B cell (primary cell): ENCODE results near the gene TRABD2A. TPM values are rescaled to one million over a fixed set of nuclear protein-coding genes. Genes with fewer than 3 reads are reported as not detected.

Experiments used
- ATAC-seq: fragments of 200-7000 bp; cut with Tn5 transposase; one replicate; pipeline ENCODE4 v1.10.0; 2021; ENCODE audit warnings: low read depth, mild to moderate bottlenecking, moderate number of reproducible peaks, moderate library complexity
- CTCF ChIA-PET: fragments of 350-600 bp; sonication (Branson Sonifier 250); formaldehyde crosslinking; loops from one replicate; lab custom pipeline; 2021; ENCODE audit warnings: antibody characterized with exemption, inconsistent platforms; lab: Charles Lee
- POLR2A ChIA-PET: fragments of 350-600 bp; sonication (Branson Sonifier 250); formaldehyde crosslinking; loops from one replicate; lab custom pipeline; 2021; ENCODE audit warnings: antibody characterized with exemption; lab: Charles Lee
- DNase-seq: peaks from one replicate; pipeline ENCODE4 v3.0.0; 2013
- H2AFZ ChIP-seq: 2 replicates; pipeline ENCODE4 v1.6.1; 2012; ENCODE audit warnings: mild to moderate bottlenecking, low read depth, low read length; ENCODE audit not compliant: insufficient read depth, poor library complexity, severe bottlenecking
- H3K27ac ChIP-seq, 2 donors: 1 replicate in 1 of 2; 2 replicates in 1 of 2; pipeline ENCODE4 v1.5.1; 2012 to 2013; ENCODE audit warnings: low read length in 2 of 2, mild to moderate bottlenecking in 2 of 2, moderate library complexity in 1 of 2
- H3K27me3 ChIP-seq, 4 experiments: fragments of 200-600 bp in 1 of 4; sonication (generic) in 1 of 4; replicated peaks in 1 of 4; 1 replicate in 2 of 4; 2 replicates in 2 of 4; pipeline versions ENCODE4 v1.6.1 to v1.7.0; 2013 to 2016; ENCODE audit warnings: low read length in 3 of 4, mild to moderate bottlenecking in 2 of 4, mixed read lengths in 1 of 4, moderate library complexity in 1 of 4; ENCODE audit not compliant: insufficient read depth in 4 of 4, control insufficient read depth in 3 of 4; ENCODE audit errors: control extremely low read depth in 1 of 4
- H3K36me3 ChIP-seq, 2 experiments: replicated peaks in 1 of 2; 1 replicate in 1 of 2; 2 replicates in 1 of 2; pipeline versions ENCODE4 v1.6.1 to v1.7.1; 2013; ENCODE audit warnings: low read length in 1 of 2; ENCODE audit not compliant: insufficient read depth in 2 of 2, control insufficient read depth in 1 of 2; ENCODE audit errors: control extremely low read depth in 1 of 2, extremely low read depth in 1 of 2
- H3K4me1 ChIP-seq, 2 donors: fragments of 200-600 bp in 1 of 2; sonication (generic) in 1 of 2; 1 replicate in 1 of 2; 2 replicates in 1 of 2; pipeline versions ENCODE4 v1.5.1 to v1.6.1; 2013 to 2017; ENCODE audit warnings: low read length in 2 of 2; ENCODE audit not compliant: control insufficient read depth in 2 of 2, insufficient read depth in 2 of 2
- H3K4me2 ChIP-seq: replicated peaks from 2 replicates; pipeline ENCODE3; 2012; ENCODE audit warnings: mild to moderate bottlenecking, low read depth, low read length; ENCODE audit not compliant: poor library complexity, severe bottlenecking
- H3K4me3 ChIP-seq, 5 experiments: fragments of 200-600 bp in 1 of 5; sonication (generic) in 1 of 5; 1 replicate in 3 of 5; 2 replicates in 2 of 5; pipeline versions ENCODE4 v1.5.1 to v1.7.0; 2011 to 2016; ENCODE audit warnings: low read length in 4 of 5, mild to moderate bottlenecking in 4 of 5, low read depth in 2 of 5, control low read depth in 1 of 5, moderate library complexity in 1 of 5; ENCODE audit not compliant: insufficient read depth in 1 of 5; ENCODE audit errors: control extremely low read depth in 1 of 5, extremely low read depth in 1 of 5
- H3K79me2 ChIP-seq: fragments of 200-600 bp; sonication (generic); one replicate; pipeline ENCODE4 v1.6.0; 2016; ENCODE audit warnings: low read length; ENCODE audit not compliant: control insufficient read depth, insufficient read depth
- H3K9ac ChIP-seq: fragments of 200-600 bp; sonication (generic); 2 replicates; pipeline ENCODE4 v1.6.1; 2017; ENCODE audit warnings: mild to moderate bottlenecking, low read length, moderate library complexity
- H3K9me3 ChIP-seq, 3 donors: one replicate each; pipeline versions ENCODE4 v1.6.1 to v1.7.1; 2013; ENCODE audit warnings: low read length in 2 of 3; ENCODE audit not compliant: control insufficient read depth in 2 of 3, insufficient read depth in 1 of 3; ENCODE audit errors: control extremely low read depth in 1 of 3
- H4K20me1 ChIP-seq: 2 replicates; pipeline ENCODE4 v1.6.0; 2012; ENCODE audit warnings: mild to moderate bottlenecking, low read length; ENCODE audit not compliant: insufficient read depth, control insufficient read depth, poor library complexity, severe bottlenecking
- H3K27ac Mint-ChIP-seq: one replicate; pipeline ENCODE4 v1.8.0; 2021; ENCODE audit warnings: mixed read lengths
- H3K27me3 Mint-ChIP-seq: one replicate; pipeline ENCODE4 v1.8.0; 2021; ENCODE audit warnings: mixed read lengths
- H3K4me1 Mint-ChIP-seq: one replicate; pipeline ENCODE4 v1.8.0; 2021; ENCODE audit warnings: mixed read lengths
- H3K4me3 Mint-ChIP-seq: one replicate; pipeline ENCODE4 v1.8.0; 2021; ENCODE audit warnings: mixed read lengths
- H3K9me3 Mint-ChIP-seq: one replicate; pipeline ENCODE4 v1.8.0; 2022; ENCODE audit warnings: mixed read lengths; ENCODE audit not compliant: insufficient read depth
- EZH2 ChIP-seq: IDR thresholded peaks from 2 replicates; pipeline ENCODE4 v1.6.1; 2012; ENCODE audit warnings: borderline replicate concordance, low read depth, mild to moderate bottlenecking, moderate library complexity, low read length; ENCODE audit not compliant: insufficient read depth, poor library complexity, severe bottlenecking
- WGBS: methylation state at CpG from one replicate; pipeline ENCODE4 v1.1.5; 2013; ENCODE audit warnings: missing lambda C conversion rate; ENCODE audit not compliant: insufficient coverage; 5-methylcytosine and 5-hydroxymethylcytosine counted together
- intact Hi-C: fragments of 100-400 bp; cut with micrococcal nuclease; formaldehyde crosslinking; loops from one replicate; pipeline ENCODE4 v1.10.0; 2022
- polyA plus RNA-seq: library from polyadenylated mRNA; depleted of rRNA; stranded (reverse); fragments of >200 nt; gene quantifications from 2 replicates; pipeline ENCODE4 v1.2.3, GENCODE V29; 2012
- total RNA-seq, 2 donors: library from RNA; stranded (reverse); fragments of 120-200 nt in 1 of 2; gene quantifications; 1 replicate in 1 of 2; 2 replicates in 1 of 2; pipeline versions ENCODE4 v1.2.3 to v1.2.4, GENCODE V29; 2013 to 2022
- TF ChIP-seq, protein P1 (sequence below): fragments of 200-600 bp; IDR thresholded peaks from one replicate; pipeline ENCODE4 v1.8.0; 2022; ENCODE audit warnings: antibody characterized with exemption, mild to moderate bottlenecking

Gene TRABD2A
- total and polyA plus RNA-seq, 2 donors (not counting 1 experiment from before 2014, with no cell fraction given) = 10.1 to 11.3 TPM

DNA sequence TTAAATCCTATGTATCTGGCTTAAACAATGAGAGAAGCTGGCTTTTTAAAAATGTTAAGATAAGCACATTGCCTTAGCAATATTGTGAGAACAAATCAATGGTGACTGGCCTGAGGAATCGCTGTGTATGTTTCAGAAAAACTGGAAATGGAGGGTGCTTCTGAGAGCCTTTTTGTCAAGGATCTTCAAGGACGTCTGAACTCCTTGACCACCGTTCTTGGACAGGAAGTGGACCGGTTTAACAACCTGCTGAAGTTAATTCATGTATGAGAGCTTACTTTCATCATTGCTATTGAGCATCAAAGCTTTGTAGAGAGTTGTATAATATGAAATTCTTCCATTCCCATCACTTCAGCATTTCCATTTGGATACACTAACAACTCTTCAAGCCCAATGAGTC, 72.6 kb downstream of the TRABD2A start:
- TF ChIP-seq, protein P1, sequence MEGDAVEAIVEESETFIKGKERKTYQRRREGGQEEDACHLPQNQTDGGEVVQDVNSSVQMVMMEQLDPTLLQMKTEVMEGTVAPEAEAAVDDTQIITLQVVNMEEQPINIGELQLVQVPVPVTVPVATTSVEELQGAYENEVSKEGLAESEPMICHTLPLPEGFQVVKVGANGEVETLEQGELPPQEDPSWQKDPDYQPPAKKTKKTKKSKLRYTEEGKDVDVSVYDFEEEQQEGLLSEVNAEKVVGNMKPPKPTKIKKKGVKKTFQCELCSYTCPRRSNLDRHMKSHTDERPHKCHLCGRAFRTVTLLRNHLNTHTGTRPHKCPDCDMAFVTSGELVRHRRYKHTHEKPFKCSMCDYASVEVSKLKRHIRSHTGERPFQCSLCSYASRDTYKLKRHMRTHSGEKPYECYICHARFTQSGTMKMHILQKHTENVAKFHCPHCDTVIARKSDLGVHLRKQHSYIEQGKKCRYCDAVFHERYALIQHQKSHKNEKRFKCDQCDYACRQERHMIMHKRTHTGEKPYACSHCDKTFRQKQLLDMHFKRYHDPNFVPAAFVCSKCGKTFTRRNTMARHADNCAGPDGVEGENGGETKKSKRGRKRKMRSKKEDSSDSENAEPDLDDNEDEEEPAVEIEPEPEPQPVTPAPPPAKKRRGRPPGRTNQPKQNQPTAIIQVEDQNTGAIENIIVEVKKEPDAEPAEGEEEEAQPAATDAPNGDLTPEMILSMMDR = no peak
- no peak for TF ChIP-seq EZH2
- H4K20me1 ChIP-seq = no peaks in the 10 kb centered on the region
- Mint-ChIP-seq H3K27me3 (peaks cover 5% of the 10 kb centered on the region), H3K4me1 (no peaks in the 10 kb centered on the region), H3K27ac (no peak overlapping the region), H3K9me3 (no peaks in the 10 kb centered on the region), H3K4me3 (no peak overlapping the region)
- H3K27ac ChIP-seq = no peak overlapping the region
- ATAC-seq (no peak), DNase-seq (no peak)
- peaks cover 0 to 4% (median 1%) of the 10 kb centered on the region in 3 donors for H3K9me3 ChIP-seq
- no peak overlapping the region for H2AFZ ChIP-seq
- ChIA-PET POLR2A (no interaction called here), CTCF (interaction anchor here (0.9 kb wide), 1 partner anchor 117 kb away, joined by 3 read pairs; no protein-coding TSS in a partner anchor)
- 100% methylated on average over 1 of the region's 4 CpGs for WGBS
- no peaks in the 10 kb centered on the region for H3K79me2 ChIP-seq
- no peaks in the 10 kb centered on the region for H3K4me1 ChIP-seq
- no peak overlapping the region for H3K4me3 ChIP-seq
- no peak overlapping the region for H3K9ac ChIP-seq
- H3K4me2 ChIP-seq = no peak overlapping the region
- H3K27me3 ChIP-seq = peaks cover 0 to 2% (median 0%) of the 10 kb centered on the region in 4 experiments
- intact Hi-C loops = no loop called here
- no peaks in the 10 kb centered on the region for H3K36me3 ChIP-seq

DNA sequence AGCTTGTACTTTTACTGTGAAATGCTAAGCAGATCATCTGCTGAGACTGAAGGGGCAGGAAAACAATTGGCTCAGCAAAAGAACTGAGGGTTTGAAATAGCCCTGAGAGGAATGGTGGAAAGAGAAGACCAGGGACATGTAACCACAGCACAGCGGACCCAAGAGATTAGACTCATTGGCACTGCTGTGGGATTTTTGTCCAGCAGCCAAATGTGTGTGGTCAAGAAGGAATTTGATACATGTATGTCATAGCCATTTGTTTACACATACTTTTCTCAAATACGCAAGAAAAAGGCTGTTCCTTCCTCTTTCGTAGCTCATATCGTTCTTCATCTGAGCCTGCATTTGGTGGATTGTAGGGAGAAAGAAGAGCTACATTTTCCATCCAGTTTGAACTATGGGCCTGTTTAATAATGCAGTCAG, 73.8 kb downstream of the TRABD2A start:
- TF ChIP-seq, protein P1 = no peak
- no peak for TF ChIP-seq EZH2
- ChIA-PET CTCF (interaction anchor here (0.6 kb wide), 1 partner anchor 302 kb away, joined by 3 read pairs; no protein-coding TSS in a partner anchor), POLR2A (no interaction called here)
- Histone ChIP-seq H3K9ac (no peak overlapping the region), H4K20me1 (no peaks in the 10 kb centered on the region), H3K27me3 (peaks cover 0 to 2% (median 0%) of the 10 kb centered on the region in 4 experiments), H3K36me3 (no peaks in the 10 kb centered on the region), H3K9me3 (peaks cover 1 to 4% (median 3%) of the 10 kb centered on the region in 3 donors), H3K79me2 (no peaks in the 10 kb centered on the region), H3K4me1 (no peaks in the 10 kb centered on the region), H3K27ac (no peak overlapping the region), H3K4me2 (no peak overlapping the region), H3K4me3 (no peak overlapping the region), H2AFZ (no peak overlapping the region)
- Mint-ChIP-seq H3K4me1 (no peaks in the 10 kb centered on the region), H3K27me3 (peaks cover 5% of the 10 kb centered on the region), H3K4me3 (no peak overlapping the region), H3K9me3 (peaks cover 4% of the 10 kb centered on the region), H3K27ac (no peak overlapping the region)
- intact Hi-C loops = no loop called here
- no peak for ATAC-seq
- 40% methylated on average over 1 of the region's 4 CpGs for WGBS
- DNase-seq = no peak
